Subcutaneous abdominal adipose tissue (tissue), 5 donors: Measurements from ENCODE around the gene SPTA1.
"Not testable (repeated sequence)": the region's sequence is repeated elsewhere in the genome, so short reads cannot be mapped to it uniquely, and the experiment has no call there.

ENCODE experiments used
- H3K27ac ChIP-seq: one replicate; pipeline ENCODE4 v1.7.0; 2013; ENCODE audit warnings: low read depth, mild to moderate bottlenecking, inconsistent platforms, low read length, moderate library complexity
- H3K27me3 ChIP-seq, 5 donors: one replicate each; pipeline ENCODE4 v1.7.0; 2013; ENCODE audit warnings: low read length in 5 of 5, inconsistent platforms in 1 of 5; ENCODE audit not compliant: control insufficient read depth in 5 of 5, insufficient read depth in 4 of 5
- H3K36me3 ChIP-seq, 5 donors: one replicate each; pipeline ENCODE4 v1.7.0; 2013; ENCODE audit warnings: low read length in 5 of 5; ENCODE audit not compliant: control insufficient read depth in 5 of 5, insufficient read depth in 5 of 5
- H3K4me1 ChIP-seq, 5 donors: one replicate each; pipeline ENCODE4 v1.7.0; 2013; ENCODE audit warnings: low read length in 5 of 5, mild to moderate bottlenecking in 3 of 5, moderate library complexity in 1 of 5; ENCODE audit not compliant: control insufficient read depth in 5 of 5, insufficient read depth in 5 of 5
- H3K4me3 ChIP-seq, 5 donors: one replicate each; pipeline ENCODE4 v1.7.0; 2013; ENCODE audit warnings: low read length in 5 of 5, low read depth in 1 of 5
- H3K9ac ChIP-seq, 5 donors: one replicate each; pipeline ENCODE4 v1.7.0; 2013; ENCODE audit warnings: low read length in 5 of 5, mild to moderate bottlenecking in 4 of 5, moderate library complexity in 3 of 5
- H3K9me3 ChIP-seq, 5 donors: one replicate each; pipeline ENCODE4 v1.7.0; 2013; ENCODE audit warnings: low read length in 5 of 5; ENCODE audit not compliant: control insufficient read depth in 5 of 5
- donor health status: healthy.
- donor health status: healthy.
- donor health status: healthy.
- donor health status: healthy.
- donor health status: healthy.

Gene SPTA1

DNA sequence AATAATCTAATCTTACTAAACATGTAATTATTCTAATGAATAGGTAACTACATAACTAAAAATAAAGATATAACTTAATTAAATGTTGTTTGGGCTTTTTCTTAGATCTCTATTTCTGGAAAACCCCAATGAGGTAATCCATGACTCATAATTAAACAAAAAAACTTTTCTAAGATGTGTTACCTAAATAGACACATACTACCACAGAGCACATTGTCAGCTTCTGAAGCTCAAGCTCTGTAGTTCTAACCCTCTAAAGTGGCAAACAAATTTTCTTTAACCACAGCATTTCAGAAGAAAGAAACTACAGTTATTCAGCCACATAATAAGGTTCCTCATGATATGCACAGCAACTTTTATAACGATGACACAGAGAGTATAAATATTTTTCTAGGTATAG lies 29.8 kb upstream of the SPTA1 start:
- no peaks in the 10 kb centered on the region for H3K27me3 ChIP-seq
- H3K9ac ChIP-seq, result no peak overlapping the region
- H3K4me3 ChIP-seq, result no peak overlapping the region

GRCh38 chr1:158714754-158715153 lies 28.2 kb upstream of the SPTA1 start:
- H3K27ac ChIP-seq, result no peak overlapping the region
- no peak overlapping the region for H3K9ac ChIP-seq
- H3K36me3 ChIP-seq, result no peaks in the 10 kb centered on the region
- H3K27me3 ChIP-seq, result no peaks in the 10 kb centered on the region
- H3K4me1 ChIP-seq, result no peaks in the 10 kb centered on the region
- H3K9me3 ChIP-seq, result no peaks in the 10 kb centered on the region
- H3K4me3 ChIP-seq, result no peak overlapping the region

More for the DNA sequence above, 29.8 kb upstream of the SPTA1 start:
- Histone ChIP-seq H3K27ac (no peak overlapping the region), H3K9me3 (no peaks in the 10 kb centered on the region), H3K36me3 (no peaks in the 10 kb centered on the region), H3K4me1 (no peaks in the 10 kb centered on the region)

DNA sequence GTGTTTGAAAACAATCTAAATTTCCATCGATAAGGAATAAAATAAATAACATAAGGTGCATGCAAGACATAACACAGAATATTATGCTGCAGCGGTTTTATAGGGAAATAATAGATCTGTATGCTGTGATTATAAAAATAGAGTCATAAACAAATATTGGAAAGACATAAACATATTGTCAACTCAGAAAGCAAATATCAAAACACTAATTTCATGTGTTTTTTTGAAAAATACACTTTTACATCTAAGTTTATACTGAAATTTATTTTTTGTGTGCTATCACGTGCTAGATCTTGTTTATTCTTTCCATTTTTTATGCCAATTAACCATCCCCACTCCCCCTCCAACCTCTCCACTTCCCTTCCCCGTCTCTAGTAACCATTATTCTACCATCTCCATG lies 24.6 kb upstream of the SPTA1 start:
- Histone ChIP-seq H3K9me3 (no peaks in the 10 kb centered on the region), H3K4me3 (no peak overlapping the region), H3K9ac (no peak overlapping the region), H3K36me3 (no peaks in the 10 kb centered on the region), H3K27ac (no peak overlapping the region), H3K27me3 (no peaks in the 10 kb centered on the region), H3K4me1 (no peaks in the 10 kb centered on the region)

DNA sequence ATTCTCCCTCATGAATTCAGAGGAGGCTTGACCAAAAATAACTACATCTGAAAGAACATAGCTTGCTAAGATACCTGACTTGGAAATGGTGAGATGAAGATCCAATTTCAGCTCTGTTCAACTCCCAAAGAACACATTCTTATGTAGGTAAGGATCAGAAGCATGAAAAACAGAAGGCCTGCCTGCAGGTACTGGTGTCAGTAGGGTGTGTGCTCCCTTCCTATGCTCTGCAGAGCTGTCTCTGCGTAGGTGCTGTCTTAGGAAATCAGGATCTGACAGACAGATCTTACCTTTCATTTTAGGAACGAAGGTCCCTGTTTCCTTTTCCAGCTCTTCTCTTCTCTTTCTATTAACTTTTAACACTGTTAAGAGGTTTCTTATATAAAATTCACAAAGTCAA lies 19.6 kb upstream of the SPTA1 start:
- no peaks in the 10 kb centered on the region for H3K9me3 ChIP-seq
- H3K36me3 ChIP-seq, result no peaks in the 10 kb centered on the region
- H3K4me3 ChIP-seq, result no peak overlapping the region
- no peak overlapping the region for H3K9ac ChIP-seq
- no peaks in the 10 kb centered on the region for H3K4me1 ChIP-seq
- H3K27ac ChIP-seq, result no peak overlapping the region
- H3K27me3 ChIP-seq, result no peaks in the 10 kb centered on the region

- Histone ChIP-seq H3K4me1 (no peaks in the 10 kb centered on the region), H3K27me3 (no peaks in the 10 kb centered on the region), H3K4me3 (no peak within 1 kb of the TSS)
These were observed 14.0 kb upstream of the SPTA1 start, which contains the start of gene OR6K2 for GRCh38 chr1:158700552-158700951. TSS of gene OR6K2 (minus strand) at chr1:158700652. CDS start at chr1:158700652, 0 bp downstream.

DNA sequence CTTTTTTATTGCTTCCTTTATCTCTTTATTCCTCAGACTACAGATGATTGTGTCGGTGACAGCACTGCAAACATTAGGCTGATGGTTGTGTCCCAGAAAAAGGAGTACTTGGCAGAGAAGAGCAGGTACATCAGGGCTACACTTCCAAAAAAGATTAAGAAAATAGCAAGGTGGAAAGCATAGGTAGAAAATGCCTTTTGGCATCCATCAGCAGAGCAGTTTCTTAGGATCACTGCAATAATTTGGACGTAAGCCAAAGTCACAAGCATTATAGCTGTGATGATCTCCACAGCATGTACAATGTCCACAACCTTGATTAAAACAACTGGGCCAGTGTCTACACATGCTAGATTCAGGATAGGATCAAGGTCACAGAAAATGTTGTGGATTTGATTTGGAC lies 8.1 kb upstream of the SPTA1 start:
- Histone ChIP-seq H3K9ac (no peak overlapping the region), H3K4me3 (no peak overlapping the region)

More at GRCh38 chr1:158700552-158700951, 14.0 kb upstream of the SPTA1 start, which contains the start of gene OR6K2:
- H3K9me3 ChIP-seq, result no peaks in the 10 kb centered on the region
- H3K27ac ChIP-seq, result no peak within 1 kb of the TSS
- H3K36me3 ChIP-seq, result no peaks in the 10 kb centered on the region
- no peak within 1 kb of the TSS for H3K9ac ChIP-seq

DNA sequence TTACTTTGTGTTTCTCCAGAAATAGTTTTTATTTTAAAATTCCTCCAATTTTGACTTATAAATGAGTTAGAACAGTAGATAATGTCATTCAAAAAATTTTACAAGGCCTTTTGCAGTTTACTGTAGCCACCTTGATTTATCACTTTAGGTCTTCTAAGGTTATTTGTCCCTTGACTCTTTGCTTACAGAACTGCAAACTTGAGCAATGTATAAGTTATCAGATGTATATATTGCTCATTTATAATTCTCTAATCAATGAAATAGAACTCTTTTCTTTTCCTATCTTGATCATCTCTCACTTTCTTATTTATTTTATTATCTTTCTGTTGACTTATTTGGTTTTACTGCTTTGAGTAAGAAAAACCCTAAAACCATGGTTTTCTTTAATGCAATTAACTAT lies 5.8 kb upstream of the SPTA1 start:
- Histone ChIP-seq H3K9me3 (no peaks in the 10 kb centered on the region), H3K27me3 (peaks cover 0 to 3% (median 0%) of the 10 kb centered on the region in 5 donors), H3K9ac (no peak overlapping the region), H3K4me1 (no peaks in the 10 kb centered on the region), H3K36me3 (no peaks in the 10 kb centered on the region), H3K4me3 (no peak overlapping the region), H3K27ac (no peak overlapping the region)

More for the DNA sequence above, 8.1 kb upstream of the SPTA1 start:
- Histone ChIP-seq H3K36me3 (no peaks in the 10 kb centered on the region), H3K27me3 (peaks cover 0 to 3% (median 0%) of the 10 kb centered on the region in 5 donors), H3K27ac (no peak overlapping the region), H3K9me3 (no peaks in the 10 kb centered on the region), H3K4me1 (no peaks in the 10 kb centered on the region)

GRCh38 chr1:158691907-158692306 lies 5.4 kb upstream of the SPTA1 start:
- Histone ChIP-seq H3K4me1 (no peaks in the 10 kb centered on the region), H3K27me3 (peaks cover 0 to 3% (median 0%) of the 10 kb centered on the region in 5 donors), H3K4me3 (no peak overlapping the region), H3K9ac (no peak overlapping the region), H3K27ac (no peak overlapping the region), H3K36me3 (no peaks in the 10 kb centered on the region), H3K9me3 (no peaks in the 10 kb centered on the region)

GRCh38 chr1:158691149-158691548 lies 4.6 kb upstream of the SPTA1 start:
- H3K27ac ChIP-seq, H3K36me3 ChIP-seq, H3K9me3 ChIP-seq, H3K9ac ChIP-seq, H3K27me3 ChIP-seq, H3K4me1 ChIP-seq, H3K4me3 ChIP-seq: not testable (repeated sequence)

GRCh38 chr1:158689875-158690274 lies 3.4 kb upstream of the SPTA1 start:
- Histone ChIP-seq H3K4me3 (no peak overlapping the region), H3K27me3 (peaks cover 0 to under 1% (median 0%) of the 10 kb centered on the region in 5 donors), H3K4me1 (peaks cover 0 to 8% (median 0%) of the 10 kb centered on the region in 5 donors), H3K9ac (no peak overlapping the region), H3K36me3 (no peaks in the 10 kb centered on the region), H3K27ac (no peak overlapping the region), H3K9me3 (no peaks in the 10 kb centered on the region)

GRCh38 chr1:158689110-158689509 lies 2.6 kb upstream of the SPTA1 start:
- Histone ChIP-seq H3K27ac (no peak overlapping the region), H3K4me3 (no peak overlapping the region), H3K4me1 (peaks cover 0 to 8% (median 0%) of the 10 kb centered on the region in 5 donors), H3K9me3 (no peaks in the 10 kb centered on the region), H3K36me3 (no peaks in the 10 kb centered on the region), H3K9ac (no peak overlapping the region), H3K27me3 (no peaks in the 10 kb centered on the region)
